MCF 10A (cell line): Measurements from ENCODE around the gene VAV1. TPM values are rescaled to one million over a fixed set of nuclear protein-coding genes. Genes with fewer than 3 reads are reported as not detected.
A peak's percentile ranks its signal among the peaks of the same experiment; 100 is the strongest.
"Not testable (repeated sequence)": the region's sequence is repeated elsewhere in the genome, so short reads cannot be mapped to it uniquely, and the experiment has no call there.

Experiments used
- BruUV-seq: library from RNA; stranded (reverse); fragments of 400-500 nt; replicated peaks from 2 replicates; lab custom pipeline; 2021; lab: Mats Ljungman, UMichigan
- CTCF ChIA-PET: fragments of 300-600 bp; sonication (Branson Sonifier 250); formaldehyde crosslinking; extraction: SDS; loops from one replicate; lab custom pipeline; 2021; ENCODE audit warnings: antibody characterized with exemption, inconsistent platforms; lab: Yijun Ruan, JAX
- POLR2A ChIA-PET: fragments of 300-600, 350-650 bp; sonication (Branson Sonifier 250); formaldehyde crosslinking; extraction: SDS; loops from one replicate; lab custom pipeline; 2020; ENCODE audit warnings: antibody characterized with exemption, inconsistent platforms; lab: Yijun Ruan, JAX
- DNase-seq: peaks from one replicate; pipeline ENCODE4 v3.0.0-alpha.2; 2018; ENCODE audit not compliant: unreplicated experiment
- H3K27ac Mint-ChIP-seq: one replicate; pipeline ENCODE4 v1.8.0; 2022; ENCODE audit warnings: mild to moderate bottlenecking, low read depth, mixed read lengths; ENCODE audit not compliant: unreplicated experiment
- H3K27me3 Mint-ChIP-seq: one replicate; pipeline ENCODE4 v1.8.0; 2022; ENCODE audit warnings: mixed read lengths; ENCODE audit not compliant: insufficient read depth, unreplicated experiment
- H3K36me3 Mint-ChIP-seq: one replicate; pipeline ENCODE4 v1.8.0; 2022; ENCODE audit warnings: mild to moderate bottlenecking, moderate library complexity, mixed read lengths; ENCODE audit not compliant: insufficient read depth, unreplicated experiment
- H3K4me1 Mint-ChIP-seq: one replicate; pipeline ENCODE4 v1.8.0; 2022; ENCODE audit warnings: mixed read lengths; ENCODE audit not compliant: insufficient read depth, unreplicated experiment
- H3K4me3 Mint-ChIP-seq: one replicate; pipeline ENCODE4 v1.8.0; 2022; ENCODE audit warnings: mild to moderate bottlenecking, moderate library complexity, mixed read lengths; ENCODE audit not compliant: unreplicated experiment
- H3K9me3 Mint-ChIP-seq: one replicate; pipeline ENCODE4 v1.8.0; 2022; ENCODE audit warnings: mixed read lengths; ENCODE audit not compliant: unreplicated experiment
- intact Hi-C: fragments of 100-400 bp; cut with micrococcal nuclease; formaldehyde crosslinking; loops from 2 replicates; pipeline ENCODE4 v1.14.1; 2022
- total RNA-seq: library from RNA; stranded (reverse); gene quantifications from 2 replicates; pipeline ENCODE4 v1.2.3, GENCODE V29; 2022
- TF ChIP-seq, protein P1 (sequence below): fragments of 200-600 bp; IDR thresholded peaks from one replicate; pipeline ENCODE4 v1.8.0; 2022; ENCODE audit warnings: antibody characterized with exemption, mild to moderate bottlenecking; ENCODE audit not compliant: unreplicated experiment

The VAV1 gene
- total RNA-seq, 1 experiment from 2014 or later, result not detected

DNA sequence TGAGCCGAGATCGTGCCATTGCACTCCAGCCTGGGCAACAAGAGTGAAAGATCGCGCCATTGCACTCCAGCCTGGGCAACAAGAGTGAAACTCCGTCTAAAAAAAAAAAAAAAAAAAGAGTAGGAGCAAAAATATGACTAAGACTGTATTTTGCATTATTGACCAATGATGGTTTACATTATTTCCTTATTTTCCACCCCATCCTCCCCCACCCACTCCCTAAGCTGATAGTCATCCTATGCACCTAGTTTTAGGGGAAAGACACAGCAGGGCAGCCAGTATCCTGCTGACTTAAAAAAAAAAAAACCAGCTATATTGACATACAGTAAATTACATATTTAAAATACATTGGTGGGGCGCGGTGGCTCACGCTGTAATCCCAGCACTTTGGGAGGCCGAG, 25.1 kb downstream of the VAV1 start:
- POLR2A ChIA-PET, result no interaction called here
- CTCF ChIA-PET, result interaction anchor here (0.6 kb wide), 1 partner anchor 674 kb away, joined by 3 read pairs; no protein-coding TSS in a partner anchor
- Mint-ChIP-seq H3K4me3 (no peak overlapping the region), H3K27me3 (peaks cover under 1% of the 10 kb centered on the region), H3K36me3 (no peaks in the 10 kb centered on the region), H3K9me3 (peaks cover 8% of the 10 kb centered on the region), H3K27ac (no peak overlapping the region), H3K4me1 (peaks cover 7% of the 10 kb centered on the region)
- no peak for DNase-seq
- no TSS peak for BruUV-seq
- TF ChIP-seq, protein P1, sequence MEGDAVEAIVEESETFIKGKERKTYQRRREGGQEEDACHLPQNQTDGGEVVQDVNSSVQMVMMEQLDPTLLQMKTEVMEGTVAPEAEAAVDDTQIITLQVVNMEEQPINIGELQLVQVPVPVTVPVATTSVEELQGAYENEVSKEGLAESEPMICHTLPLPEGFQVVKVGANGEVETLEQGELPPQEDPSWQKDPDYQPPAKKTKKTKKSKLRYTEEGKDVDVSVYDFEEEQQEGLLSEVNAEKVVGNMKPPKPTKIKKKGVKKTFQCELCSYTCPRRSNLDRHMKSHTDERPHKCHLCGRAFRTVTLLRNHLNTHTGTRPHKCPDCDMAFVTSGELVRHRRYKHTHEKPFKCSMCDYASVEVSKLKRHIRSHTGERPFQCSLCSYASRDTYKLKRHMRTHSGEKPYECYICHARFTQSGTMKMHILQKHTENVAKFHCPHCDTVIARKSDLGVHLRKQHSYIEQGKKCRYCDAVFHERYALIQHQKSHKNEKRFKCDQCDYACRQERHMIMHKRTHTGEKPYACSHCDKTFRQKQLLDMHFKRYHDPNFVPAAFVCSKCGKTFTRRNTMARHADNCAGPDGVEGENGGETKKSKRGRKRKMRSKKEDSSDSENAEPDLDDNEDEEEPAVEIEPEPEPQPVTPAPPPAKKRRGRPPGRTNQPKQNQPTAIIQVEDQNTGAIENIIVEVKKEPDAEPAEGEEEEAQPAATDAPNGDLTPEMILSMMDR, result no peak
- intact Hi-C loops, result no loop called here

- Mint-ChIP-seq H3K4me3 (peak overlapping the region; percentile 49), H3K27ac (peak overlapping the region; percentile 10)
- H3K9me3 Mint-ChIP-seq, H3K27me3 Mint-ChIP-seq, DNase-seq, BruUV-seq, intact Hi-C loops, H3K4me1 Mint-ChIP-seq, CTCF ChIA-PET, H3K36me3 Mint-ChIP-seq: not testable (repeated sequence)
- POLR2A ChIA-PET, result interaction anchor here (0.6 to 1.0 kb wide), 3 partner anchors 9 to 296 kb away, joined by 3 to 4 read pairs (median 3); no protein-coding TSS in a partner anchor
These were observed 27.8 kb downstream of the VAV1 start for GRCh38 chr19:6800160-6800790.

GRCh38 chr19:6800991-6801484, 28.5 kb downstream of the VAV1 start:
- DNase-seq, result peak; percentile 84
- Mint-ChIP-seq H3K9me3 (no peaks in the 10 kb centered on the region), H3K4me3 (peak overlapping the region; percentile 49), H3K27me3 (no peaks in the 10 kb centered on the region), H3K27ac (peak overlapping the region; percentile 10), H3K4me1 (peaks cover 7% of the 10 kb centered on the region), H3K36me3 (no peaks in the 10 kb centered on the region)
- intact Hi-C loops, result no loop called here
- BruUV-seq, result no TSS peak
- TF ChIP-seq, protein P1, result no peak
- ChIA-PET POLR2A (interaction anchor here (0.6 to 1.0 kb wide), 4 partner anchors 10 to 297 kb away, joined by 3 to 4 read pairs (median 3); no protein-coding TSS in a partner anchor), CTCF (no interaction called here)

- TF ChIP-seq, protein P1, result no peak
- BruUV-seq, result TSS peak; percentile 30
- H3K36me3 Mint-ChIP-seq, result no peaks in the 10 kb centered on the region
- peak overlapping the region; percentile 58 for H3K27ac Mint-ChIP-seq
- DNase-seq, result peak; percentile 57
- peak overlapping the region; percentile 49 for H3K4me3 Mint-ChIP-seq
- ChIA-PET POLR2A (interaction anchor here (0.9 kb wide), 1 partner anchor 10 kb away, joined by 3 read pairs; no protein-coding TSS in a partner anchor), CTCF (no interaction called here)
- intact Hi-C loops, result no loop called here
- H3K4me1 Mint-ChIP-seq, result peaks cover 7% of the 10 kb centered on the region
- H3K27me3 Mint-ChIP-seq, result no peaks in the 10 kb centered on the region
- no peaks in the 10 kb centered on the region for H3K9me3 Mint-ChIP-seq
These were observed 29.1 kb downstream of the VAV1 start for GRCh38 chr19:6801485-6802086.
